Testis (tissue), 2 donors: ENCODE results near the gene GFRA1.

Source experiments
- CTCF ChIP-seq, 3 experiments: fragments of 450-650 bp in 2 of 3; fragments of 200-600 bp in 1 of 3; sonication (generic) in 1 of 3; IDR thresholded peaks; one replicate each; pipeline ENCODE4 v1.5.1; 2016 to 2019; ENCODE audit warnings: antibody characterized with exemption in 3 of 3, mild to moderate bottlenecking in 2 of 3, moderate library complexity in 1 of 3
- POLR2A ChIP-seq: fragments of 450-650 bp; IDR thresholded peaks from one replicate; pipeline ENCODE4 v1.6.1; 2017; ENCODE audit warnings: antibody characterized with exemption, mild to moderate bottlenecking, moderate library complexity

GRCh38 chr10:116055252-116055916, 217.6 kb downstream of the GFRA1 start:
- TF ChIP-seq CTCF (IDR thresholded peaks at IDR 0.05), result no peak
- no peak for TF ChIP-seq POLR2A
